GM21786 (cell line): ENCODE measurements around the gene ENHO.

ENCODE experiments used
- ATAC-seq: cut with Tn5 transposase; IDR thresholded peaks from one replicate; pipeline ENCODE4 v1.9.1; 2021; ENCODE audit not compliant: unreplicated experiment

ENHO gene

GRCh38 chr9:34555936-34556525 is 33.2 kb upstream of the ENHO start:
- ATAC-seq, result no peak

GRCh38 chr9:34555500-34555899 is 32.7 kb upstream of the ENHO start:
- no peak for ATAC-seq

GRCh38 chr9:34555002-34555348 is 32.2 kb upstream of the ENHO start:
- ATAC-seq, result no peak

GRCh38 chr9:34554211-34555001 is 31.6 kb upstream of the ENHO start:
- no peak for ATAC-seq

- no peak for ATAC-seq
These were observed 30.8 kb upstream of the ENHO start for GRCh38 chr9:34553511-34554021.

GRCh38 chr9:34552986-34553385 is 30.2 kb upstream of the ENHO start:
- ATAC-seq, result no peak

GRCh38 chr9:34552606-34552981 is 29.8 kb upstream of the ENHO start:
- ATAC-seq, result no peak

GRCh38 chr9:34551751-34552605 is 29.2 kb upstream of the ENHO start:
- ATAC-seq, result no peak

- ATAC-seq, result no peak
These were observed 28.0 kb upstream of the ENHO start for GRCh38 chr9:34550681-34551270.

- ATAC-seq, result no peak
These were observed 27.4 kb upstream of the ENHO start for GRCh38 chr9:34550016-34550680.

GRCh38 chr9:34549407-34549732 is 26.6 kb upstream of the ENHO start:
- no peak for ATAC-seq

GRCh38 chr9:34547960-34548611 is 25.3 kb upstream of the ENHO start:
- no peak for ATAC-seq

GRCh38 chr9:34546834-34547827 is 24.3 kb upstream of the ENHO start:
- ATAC-seq, result no peak

- ATAC-seq, result no peak
These were observed 23.5 kb upstream of the ENHO start for GRCh38 chr9:34546102-34546833.

- ATAC-seq, result no peak
These were observed 22.7 kb upstream of the ENHO start for GRCh38 chr9:34545497-34545896.

- no peak for ATAC-seq
These were observed 21.2 kb upstream of the ENHO start for GRCh38 chr9:34544035-34544434.

GRCh38 chr9:34541540-34541939 is 18.8 kb upstream of the ENHO start:
- no peak for ATAC-seq

GRCh38 chr9:34540827-34541226 is 18.0 kb upstream of the ENHO start:
- no peak for ATAC-seq

- no peak for ATAC-seq
These were observed 13.9 kb upstream of the ENHO start for GRCh38 chr9:34536685-34537084.
